Measurements from ENCODE around the gene ABHD12B. TPM values are rescaled to one million over a fixed set of nuclear protein-coding genes. Genes with fewer than 3 reads are reported as not detected.
A peak's percentile ranks its signal among the peaks of the same experiment; 100 is the strongest.

ABHD12B gene
- polyA plus RNA-seq, 3 donors, result 0.45 to 0.54 TPM; not detected in 1

DNA sequence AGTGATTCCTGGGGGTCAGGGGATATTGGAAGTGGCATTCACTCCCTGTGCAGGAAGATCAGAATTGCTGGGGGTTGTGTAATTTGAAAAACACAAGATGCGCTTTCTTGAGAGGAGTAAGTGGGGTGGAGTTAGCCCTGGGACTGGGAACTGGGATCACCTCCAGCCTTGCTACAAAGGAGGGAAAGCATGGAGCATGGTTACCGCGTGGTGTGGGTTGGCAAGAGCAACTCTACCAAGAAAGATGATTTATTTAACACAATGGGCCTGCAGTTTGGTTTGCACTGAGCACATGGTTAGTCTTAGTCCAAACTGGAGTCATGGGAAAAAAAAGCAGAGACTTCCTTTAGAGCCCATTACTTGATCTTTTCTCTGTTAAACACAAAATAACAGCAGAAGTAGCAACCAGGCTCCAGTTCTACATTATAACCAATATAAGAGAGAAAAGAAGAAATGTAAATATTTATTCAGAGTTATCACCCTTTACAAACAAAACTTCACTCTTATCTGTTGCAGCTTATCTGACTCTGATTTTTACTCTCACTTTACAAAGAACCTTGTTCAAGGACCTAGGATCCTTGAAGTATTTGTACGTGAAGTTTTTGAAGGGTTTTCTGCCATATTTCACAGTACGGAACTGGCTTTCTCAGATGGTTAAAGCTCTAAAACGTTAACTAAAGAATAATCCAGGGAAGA lies 38.8 kb upstream of the ABHD12B start:
- no peak overlapping the region for H3K27ac ChIP-seq (ENCODE audit: low read depth in 1 of 2, low read length in 2 of 2)
- no peak for DNase-seq
- no peaks in the 10 kb centered on the region for H3K36me3 Mint-ChIP-seq
- WGBS (ENCODE audit: insufficient coverage), result 89% methylated on average over 3 of the region's 6 CpGs
- intact Hi-C loops (cut with micrococcal nuclease), result no loop called here
- peak overlapping the region in 1 of 7 donors; percentile 65 for H3K27ac Mint-ChIP-seq
- H3K9me3 ChIP-seq (replicated peaks in 1 of 2; ENCODE audit: control insufficient read depth in 1 of 2, insufficient read depth in 1 of 2, low read length in 2 of 2), result no peaks in the 10 kb centered on the region
- peaks cover 30 to 31% of the 10 kb centered on the region in 2 donors for H3K4me1 ChIP-seq (ENCODE audit: control insufficient read depth in 1 of 2, insufficient read depth in 2 of 2, low read length in 2 of 2)
- no peaks in the 10 kb centered on the region for H3K27me3 ChIP-seq (ENCODE audit: control insufficient read depth in 2 of 2, insufficient read depth in 2 of 2, low read length in 2 of 2)
- peaks cover 0 to 6% (median 0%) of the 10 kb centered on the region in 3 donors for H3K27me3 Mint-ChIP-seq (ENCODE audit: low read depth in 3 of 3)
- TF ChIP-seq, protein P1, sequence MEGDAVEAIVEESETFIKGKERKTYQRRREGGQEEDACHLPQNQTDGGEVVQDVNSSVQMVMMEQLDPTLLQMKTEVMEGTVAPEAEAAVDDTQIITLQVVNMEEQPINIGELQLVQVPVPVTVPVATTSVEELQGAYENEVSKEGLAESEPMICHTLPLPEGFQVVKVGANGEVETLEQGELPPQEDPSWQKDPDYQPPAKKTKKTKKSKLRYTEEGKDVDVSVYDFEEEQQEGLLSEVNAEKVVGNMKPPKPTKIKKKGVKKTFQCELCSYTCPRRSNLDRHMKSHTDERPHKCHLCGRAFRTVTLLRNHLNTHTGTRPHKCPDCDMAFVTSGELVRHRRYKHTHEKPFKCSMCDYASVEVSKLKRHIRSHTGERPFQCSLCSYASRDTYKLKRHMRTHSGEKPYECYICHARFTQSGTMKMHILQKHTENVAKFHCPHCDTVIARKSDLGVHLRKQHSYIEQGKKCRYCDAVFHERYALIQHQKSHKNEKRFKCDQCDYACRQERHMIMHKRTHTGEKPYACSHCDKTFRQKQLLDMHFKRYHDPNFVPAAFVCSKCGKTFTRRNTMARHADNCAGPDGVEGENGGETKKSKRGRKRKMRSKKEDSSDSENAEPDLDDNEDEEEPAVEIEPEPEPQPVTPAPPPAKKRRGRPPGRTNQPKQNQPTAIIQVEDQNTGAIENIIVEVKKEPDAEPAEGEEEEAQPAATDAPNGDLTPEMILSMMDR (IDR thresholded peaks at IDR 0.05), result no peak
- H3K4me1 Mint-ChIP-seq, result peaks cover 39% of the 10 kb centered on the region
- peaks cover 33% of the 10 kb centered on the region for H3K79me2 ChIP-seq (ENCODE audit: insufficient read depth, low read length)
- H3K36me3 ChIP-seq (replicated peaks in 1 of 2; ENCODE audit: control insufficient read depth in 1 of 2, insufficient read depth in 2 of 2, low read length in 2 of 2), result no peaks in the 10 kb centered on the region
- no peak overlapping the region for H3K4me3 ChIP-seq (replicated peaks in 1 of 3; ENCODE audit: low read depth in 2 of 3, low read length in 3 of 3)
- H3K4me2 ChIP-seq (replicated peaks; ENCODE audit: extremely low read depth, low read length, poor library complexity, severe bottlenecking), result no peak overlapping the region
- H2AFZ ChIP-seq (ENCODE audit: insufficient read depth, low read depth, low read length, poor library complexity, severe bottlenecking), result no peak overlapping the region
- H3K9me3 Mint-ChIP-seq, result no peaks in the 10 kb centered on the region
- H3K9ac ChIP-seq (ENCODE audit: insufficient read depth, low read length, poor library complexity, severe bottlenecking), result no peak overlapping the region
- H3K4me3 Mint-ChIP-seq, result no peak overlapping the region
- peaks cover 21% of the 10 kb centered on the region for H4K20me1 ChIP-seq (ENCODE audit: insufficient read depth, low read length)

DNA sequence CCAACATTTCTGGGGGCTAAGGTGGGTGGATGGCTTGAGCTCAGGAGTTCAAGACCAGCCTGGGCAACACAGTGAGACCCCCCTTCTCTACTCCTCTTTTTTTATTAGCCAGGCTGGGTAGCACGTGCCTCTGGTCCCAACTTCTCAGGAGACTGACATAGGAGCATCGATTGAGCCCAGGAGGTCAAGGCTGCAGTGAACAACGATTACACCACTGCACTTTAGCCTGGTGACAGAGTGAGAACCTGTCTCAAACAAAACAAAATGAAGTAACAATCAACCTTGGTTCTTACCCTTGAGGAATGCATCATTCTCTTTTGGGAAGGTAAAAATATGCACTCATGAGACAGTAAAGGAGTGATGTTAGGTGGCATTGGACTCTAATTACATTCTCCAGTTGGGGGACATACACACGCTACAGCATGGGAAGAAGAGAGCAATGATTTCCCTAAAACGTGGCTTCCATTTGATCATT lies 37.0 kb upstream of the ABHD12B start:
- H3K27ac ChIP-seq (ENCODE audit: low read depth in 1 of 2, low read length in 2 of 2), result no peak overlapping the region
- H3K4me3 ChIP-seq (replicated peaks in 1 of 3; ENCODE audit: low read depth in 2 of 3, low read length in 3 of 3), result no peak overlapping the region

More for the DNA sequence above, 37.0 kb upstream of the ABHD12B start:
- no peak overlapping the region for H3K4me3 Mint-ChIP-seq
- H3K4me1 ChIP-seq (ENCODE audit: control insufficient read depth in 1 of 2, insufficient read depth in 2 of 2, low read length in 2 of 2), result peaks cover 13 to 14% of the 10 kb centered on the region in 2 donors
- no peak overlapping the region for H3K9ac ChIP-seq (ENCODE audit: insufficient read depth, low read length, poor library complexity, severe bottlenecking)
- peaks cover 15% of the 10 kb centered on the region for H3K79me2 ChIP-seq (ENCODE audit: insufficient read depth, low read length)
- H3K36me3 ChIP-seq (replicated peaks in 1 of 2; ENCODE audit: control insufficient read depth in 1 of 2, insufficient read depth in 2 of 2, low read length in 2 of 2), result no peaks in the 10 kb centered on the region
- TF ChIP-seq, protein P1 (IDR thresholded peaks at IDR 0.05), result no peak
- H2AFZ ChIP-seq (ENCODE audit: insufficient read depth, low read depth, low read length, poor library complexity, severe bottlenecking), result peak overlapping the region; percentile 9
- no peak overlapping the region for H3K27ac Mint-ChIP-seq
- no peaks in the 10 kb centered on the region for H3K9me3 ChIP-seq (replicated peaks in 1 of 2; ENCODE audit: control insufficient read depth in 1 of 2, insufficient read depth in 1 of 2, low read length in 2 of 2)
- no peaks in the 10 kb centered on the region for H3K27me3 ChIP-seq (ENCODE audit: control insufficient read depth in 2 of 2, insufficient read depth in 2 of 2, low read length in 2 of 2)
- peaks cover 0 to 8% (median 0%) of the 10 kb centered on the region in 3 donors for H3K27me3 Mint-ChIP-seq (ENCODE audit: low read depth in 3 of 3)
- no peak overlapping the region for H3K4me2 ChIP-seq (replicated peaks; ENCODE audit: extremely low read depth, low read length, poor library complexity, severe bottlenecking)
- no peak for DNase-seq
- peaks cover 3% of the 10 kb centered on the region for H4K20me1 ChIP-seq (ENCODE audit: insufficient read depth, low read length)
- intact Hi-C loops (cut with micrococcal nuclease), result loop anchor here in 1 of 2 donors (5.0 kb wide), 1 partner anchor 33 kb away; no protein-coding TSS in a partner anchor
- H3K36me3 Mint-ChIP-seq, result no peaks in the 10 kb centered on the region
- peaks cover 27% of the 10 kb centered on the region for H3K4me1 Mint-ChIP-seq
- H3K9me3 Mint-ChIP-seq, result no peaks in the 10 kb centered on the region
- WGBS (ENCODE audit: insufficient coverage), result 61% methylated on average over 3 of the region's 5 CpGs

All from CD14-positive monocyte (primary cell).